Natural killer cell (primary cell): Measurements from ENCODE around the gene QDPR. TPM values are rescaled to one million over a fixed set of nuclear protein-coding genes. Genes with fewer than 3 reads are reported as not detected.

Experiments used
- ATAC-seq, 3 donors: fragments of 150-1000 bp in 2 of 3; fragments of 200-7000 bp in 1 of 3; cut with Tn5 transposase; 1 replicate in 1 of 3; 2 replicates in 2 of 3; pipeline ENCODE4 v1.10.0; 2021; ENCODE audit warnings: mild to moderate bottlenecking in 2 of 3, moderate library complexity in 2 of 3
- DNase-seq, 2 donors: peaks; one replicate each; pipeline versions ENCODE4 v3.0.0 to v3.0.0-alpha.2; 2013 to 2021; ENCODE audit warnings: mixed read lengths in 1 of 2
- H3K27ac ChIP-seq: one replicate; pipeline ENCODE4 v1.5.1; 2013; ENCODE audit warnings: mild to moderate bottlenecking, low read length
- H3K27me3 ChIP-seq: one replicate; pipeline ENCODE4 v1.6.1; 2013; ENCODE audit warnings: low read length; ENCODE audit not compliant: control insufficient read depth, insufficient read depth
- H3K36me3 ChIP-seq: one replicate; pipeline ENCODE4 v1.6.1; 2013; ENCODE audit warnings: low read length; ENCODE audit not compliant: control insufficient read depth, insufficient read depth
- H3K4me1 ChIP-seq: one replicate; pipeline ENCODE4 v1.6.1; 2013; ENCODE audit warnings: low read length; ENCODE audit not compliant: control insufficient read depth, insufficient read depth
- H3K4me3 ChIP-seq: one replicate; pipeline ENCODE4 v1.5.1; 2013; ENCODE audit warnings: low read length
- H3K9me3 ChIP-seq: one replicate; pipeline ENCODE4 v1.6.1; 2013; ENCODE audit warnings: low read length; ENCODE audit not compliant: control insufficient read depth, insufficient read depth
- H3K27ac Mint-ChIP-seq, 2 donors: one replicate each; pipeline ENCODE4 v1.8.0; 2022; ENCODE audit warnings: mild to moderate bottlenecking in 2 of 2, mixed read lengths in 2 of 2, moderate library complexity in 1 of 2
- H3K27me3 Mint-ChIP-seq, 2 donors: one replicate each; pipeline ENCODE4 v1.8.0; 2022; ENCODE audit warnings: low read depth in 2 of 2, mixed read lengths in 2 of 2
- H3K36me3 Mint-ChIP-seq: one replicate; pipeline ENCODE4 v1.8.0; 2022; ENCODE audit warnings: mixed read lengths
- H3K4me1 Mint-ChIP-seq, 2 donors: one replicate each; pipeline ENCODE4 v1.8.0; 2022; ENCODE audit warnings: mixed read lengths in 2 of 2
- H3K4me3 Mint-ChIP-seq: one replicate; pipeline ENCODE4 v1.8.0; 2022; ENCODE audit warnings: mild to moderate bottlenecking, moderate library complexity, mixed read lengths
- H3K9me3 Mint-ChIP-seq, 2 donors: one replicate each; pipeline ENCODE4 v1.8.0; 2022; ENCODE audit warnings: mixed read lengths in 2 of 2
- CTCF ChIP-seq: fragments of 200-600 bp; IDR thresholded peaks from one replicate; pipeline ENCODE4 v1.8.0; 2022; ENCODE audit warnings: antibody characterized with exemption
- WGBS: methylation state at CpG from one replicate; pipeline ENCODE4 v1.1.7; 2013; ENCODE audit warnings: missing lambda C conversion rate; ENCODE audit not compliant: insufficient coverage; 5-methylcytosine and 5-hydroxymethylcytosine counted together
- intact Hi-C: fragments of 100-400 bp; cut with micrococcal nuclease; formaldehyde crosslinking; loops from one replicate; pipeline ENCODE4 v1.14.2; 2022
- total RNA-seq, 4 donors: library from RNA; stranded (reverse); fragments of 120-200 nt in 1 of 4; gene quantifications; one replicate each; pipeline versions ENCODE4 v1.2.3 to v1.2.4, GENCODE V29; 2013 to 2022

The QDPR gene
- total RNA-seq, 3 donors from 2014 or later (not counting 1 experiment from before 2014, with no cell fraction given), result 8.8 to 13.2 (median 12.4) TPM

DNA sequence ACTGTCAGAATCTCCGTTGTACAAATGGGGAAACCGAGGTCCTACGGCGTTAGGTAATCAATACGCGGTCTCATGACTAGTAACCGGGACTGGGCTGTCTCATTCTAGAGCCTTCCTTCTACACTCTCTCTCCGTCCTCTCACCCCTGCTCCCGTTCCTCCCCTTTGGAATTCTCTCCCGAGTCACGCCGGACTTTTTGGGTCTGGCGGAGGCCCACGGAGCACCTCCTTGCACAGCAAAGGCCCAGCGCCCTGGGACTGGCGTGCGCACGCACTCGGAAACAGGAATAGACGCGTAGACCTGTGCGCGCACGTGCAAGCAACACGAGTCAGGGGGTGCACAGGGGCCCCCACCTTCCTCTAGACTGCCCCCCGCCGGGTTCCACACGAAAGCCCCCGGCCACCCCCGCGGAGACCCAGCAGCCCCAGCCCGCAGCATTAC, 361 bp downstream of the QDPR start:
- Histone ChIP-seq H3K9me3 (no peaks in the 10 kb centered on the region), H3K36me3 (peaks cover 2% of the 10 kb centered on the region), H3K27ac (no peak overlapping the region), H3K4me1 (peaks cover 12% of the 10 kb centered on the region), H3K4me3 (peak overlapping the region; percentile 62), H3K27me3 (no peaks in the 10 kb centered on the region)
- DNase-seq (peak in 1 of 2 donors; percentile 58), ATAC-seq (peak; percentile 40 to 64 (median 49))
- Mint-ChIP-seq H3K4me3 (peak overlapping the region; percentile 97), H3K27me3 (peaks cover 0 to 15% of the 10 kb centered on the region in 2 donors), H3K36me3 (no peaks in the 10 kb centered on the region), H3K9me3 (no peaks in the 10 kb centered on the region), H3K4me1 (peaks cover 30 to 31% of the 10 kb centered on the region in 2 donors), H3K27ac (peak overlapping the region; percentile 38 to 39)
- 1% methylated on average over 32 of the region's 32 CpGs for WGBS
- TF ChIP-seq CTCF, result no peak
- intact Hi-C loops, result no loop called here

DNA sequence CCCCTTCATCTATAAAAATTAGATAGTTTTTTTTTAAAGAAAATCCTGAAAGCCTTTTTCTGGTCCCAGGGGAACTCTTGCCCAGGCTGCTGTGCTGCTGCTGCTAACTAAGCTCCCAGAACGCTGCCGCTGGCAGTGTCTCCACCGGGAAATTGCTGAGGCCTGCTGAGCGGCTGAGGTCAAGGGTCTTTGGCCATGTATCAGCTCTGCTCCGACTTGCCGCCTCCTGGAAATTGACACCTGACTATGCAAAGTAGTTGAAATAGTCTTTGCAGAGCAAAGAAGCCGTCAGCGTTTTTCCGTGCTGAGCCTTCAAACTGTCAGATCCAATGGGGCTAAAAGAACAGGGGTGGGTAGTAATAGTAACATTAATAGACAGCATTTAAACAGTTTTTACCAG, 839 bp downstream of the QDPR start:
- intact Hi-C loops, result no loop called here
- TF ChIP-seq CTCF, result no peak

GRCh38 chr4:17510582-17510981, 1.3 kb downstream of the QDPR start:
- no peak for TF ChIP-seq CTCF
- no peak for DNase-seq
- Mint-ChIP-seq H3K27me3 (peaks cover 0 to 13% of the 10 kb centered on the region in 2 donors), H3K9me3 (no peaks in the 10 kb centered on the region), H3K4me1 (peaks cover 30 to 31% of the 10 kb centered on the region in 2 donors), H3K36me3 (no peaks in the 10 kb centered on the region), H3K27ac (no peak overlapping the region), H3K4me3 (peak overlapping the region; percentile 97)
- Histone ChIP-seq H3K4me3 (no peak overlapping the region), H3K36me3 (peaks cover 3% of the 10 kb centered on the region), H3K4me1 (peaks cover 12% of the 10 kb centered on the region), H3K27me3 (no peaks in the 10 kb centered on the region), H3K27ac (no peak overlapping the region), H3K9me3 (no peaks in the 10 kb centered on the region)
- intact Hi-C loops, result no loop called here
- 90% methylated on average over 2 of the region's 3 CpGs for WGBS
- no peak for ATAC-seq

More for the DNA sequence above, 839 bp downstream of the QDPR start:
- peak overlapping the region; percentile 38 to 39 for H3K27ac Mint-ChIP-seq
- no peaks in the 10 kb centered on the region for H3K36me3 Mint-ChIP-seq
- Histone ChIP-seq H3K36me3 (peaks cover 3% of the 10 kb centered on the region), H3K4me1 (peaks cover 12% of the 10 kb centered on the region), H3K27me3 (no peaks in the 10 kb centered on the region), H3K9me3 (no peaks in the 10 kb centered on the region), H3K27ac (no peak overlapping the region), H3K4me3 (peak overlapping the region; percentile 62)
- peak overlapping the region; percentile 97 for H3K4me3 Mint-ChIP-seq
- peaks cover 0 to 14% of the 10 kb centered on the region in 2 donors for H3K27me3 Mint-ChIP-seq
- no peaks in the 10 kb centered on the region for H3K9me3 Mint-ChIP-seq
- H3K4me1 Mint-ChIP-seq, result peaks cover 30 to 31% of the 10 kb centered on the region in 2 donors
- WGBS, result 58% methylated on average over 9 of the region's 9 CpGs
- no peak for DNase-seq
- no peak for ATAC-seq

- Histone ChIP-seq H3K9me3 (no peaks in the 10 kb centered on the region), H3K27ac (no peak overlapping the region), H3K4me1 (no peaks in the 10 kb centered on the region), H3K36me3 (peaks cover 22% of the 10 kb centered on the region), H3K4me3 (no peak overlapping the region), H3K27me3 (no peaks in the 10 kb centered on the region)
- Mint-ChIP-seq H3K9me3 (no peaks in the 10 kb centered on the region), H3K27ac (no peak overlapping the region), H3K4me3 (no peak overlapping the region), H3K4me1 (peaks cover 4 to 6% of the 10 kb centered on the region in 2 donors), H3K27me3 (no peaks in the 10 kb centered on the region), H3K36me3 (peaks cover 21% of the 10 kb centered on the region)
- intact Hi-C loops, result no loop called here
- 88% methylated on average over 7 of the region's 7 CpGs for WGBS
- DNase-seq, result no peak
- ATAC-seq, result no peak
- TF ChIP-seq CTCF, result no peak
Observed at GRCh38 chr4:17504081-17504480, 7.8 kb downstream of the QDPR start.
